Activated naive CD4-positive, alpha-beta T cell treated with anti-CD3 and anti-CD28 coated beads, Interleukin-2, amount 50 U/mL, for 24 hours (primary cell): ENCODE measurements around the gene PCED1B.
A peak's percentile ranks its signal among the peaks of the same experiment; 100 is the strongest.

Experiments
- H3K27ac Mint-ChIP-seq: one replicate; pipeline ENCODE4 v1.8.0; 2021; ENCODE audit warnings: mild to moderate bottlenecking, mixed read lengths
- H3K27me3 Mint-ChIP-seq: one replicate; pipeline ENCODE4 v1.8.0; 2021; ENCODE audit warnings: mixed read lengths
- H3K36me3 Mint-ChIP-seq: one replicate; pipeline ENCODE4 v1.8.0; 2021; ENCODE audit warnings: mixed read lengths
- H3K4me1 Mint-ChIP-seq: one replicate; pipeline ENCODE4 v1.8.0; 2021; ENCODE audit warnings: mixed read lengths
- H3K4me3 Mint-ChIP-seq: one replicate; pipeline ENCODE4 v1.8.0; 2021; ENCODE audit warnings: mild to moderate bottlenecking, mixed read lengths
- H3K9me3 Mint-ChIP-seq: one replicate; pipeline ENCODE4 v1.8.0; 2021; ENCODE audit warnings: mixed read lengths

The PCED1B gene

DNA sequence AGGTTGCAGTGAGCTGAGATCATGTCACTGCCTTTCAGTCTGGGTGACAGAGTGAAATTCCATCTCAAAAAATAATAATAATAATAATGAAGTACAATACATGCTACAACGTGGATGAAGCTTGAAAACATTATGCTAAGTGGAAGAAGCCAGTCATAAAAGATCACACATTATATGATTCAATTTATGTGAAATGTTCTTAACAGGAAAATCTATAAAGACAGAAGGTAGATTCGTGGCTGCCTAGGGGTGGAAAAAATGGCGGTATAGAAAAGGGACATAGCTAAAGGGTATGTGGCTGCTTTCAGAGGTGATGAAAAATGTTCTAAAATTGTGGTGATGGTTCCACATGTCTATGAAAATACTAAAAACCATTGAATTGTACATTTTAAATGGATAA lies 41.3 kb downstream of the PCED1B start:
- peak overlapping the region; percentile 1 for H3K4me3 Mint-ChIP-seq

DNA sequence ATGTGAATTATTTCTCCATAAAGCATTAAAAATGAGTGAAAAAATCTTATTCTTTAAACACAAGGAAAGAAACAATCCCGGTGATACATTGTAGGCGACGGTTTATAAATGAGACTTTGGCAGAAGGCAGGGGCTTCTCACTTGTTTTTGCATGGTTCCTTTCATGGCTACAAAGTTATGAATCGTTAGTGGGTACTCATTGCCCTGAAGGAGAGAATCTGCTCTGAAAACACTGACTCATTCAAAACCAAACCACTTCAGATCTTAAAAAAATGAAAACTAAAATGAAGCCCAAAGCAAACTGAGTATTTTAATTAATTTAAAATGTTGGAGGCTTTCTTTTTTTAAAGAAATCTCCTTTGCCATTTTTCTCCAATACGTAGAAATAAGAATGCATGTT lies 41.7 kb downstream of the PCED1B start:
- Mint-ChIP-seq H3K27me3 (no peaks in the 10 kb centered on the region), H3K4me3 (peak overlapping the region; percentile 1), H3K9me3 (no peaks in the 10 kb centered on the region), H3K27ac (peak overlapping the region; percentile 94), H3K4me1 (peaks cover 47% of the 10 kb centered on the region), H3K36me3 (peaks cover 21% of the 10 kb centered on the region)

More for the DNA sequence above, 41.3 kb downstream of the PCED1B start:
- no peaks in the 10 kb centered on the region for H3K27me3 Mint-ChIP-seq
- peaks cover 23% of the 10 kb centered on the region for H3K36me3 Mint-ChIP-seq
- no peaks in the 10 kb centered on the region for H3K9me3 Mint-ChIP-seq
- H3K4me1 Mint-ChIP-seq = peaks cover 47% of the 10 kb centered on the region
- H3K27ac Mint-ChIP-seq = peak overlapping the region; percentile 94

DNA sequence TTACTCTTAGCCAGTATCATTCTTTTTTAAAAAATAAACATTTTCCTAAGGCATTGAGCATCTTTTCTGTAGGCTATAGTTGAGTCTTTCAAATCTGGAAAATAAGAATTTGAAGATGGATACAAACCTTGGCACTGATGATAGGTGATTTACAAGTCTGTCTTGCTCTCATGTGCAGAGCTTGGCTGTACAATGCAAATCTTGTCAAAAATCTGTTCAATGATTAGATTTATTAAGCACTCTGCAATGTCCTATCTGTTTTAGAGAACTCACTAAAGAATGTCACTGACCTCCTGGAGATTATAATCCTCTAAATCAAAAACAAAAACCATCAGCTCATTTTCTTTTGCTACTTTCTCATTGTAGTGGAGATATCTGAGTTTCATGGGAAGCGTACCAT lies 43.2 kb downstream of the PCED1B start:
- H3K9me3 Mint-ChIP-seq = no peaks in the 10 kb centered on the region
- H3K27ac Mint-ChIP-seq = peak overlapping the region; percentile 62
- peaks cover 21% of the 10 kb centered on the region for H3K36me3 Mint-ChIP-seq
- peaks cover 47% of the 10 kb centered on the region for H3K4me1 Mint-ChIP-seq
- H3K4me3 Mint-ChIP-seq = no peak overlapping the region
- no peaks in the 10 kb centered on the region for H3K27me3 Mint-ChIP-seq

DNA sequence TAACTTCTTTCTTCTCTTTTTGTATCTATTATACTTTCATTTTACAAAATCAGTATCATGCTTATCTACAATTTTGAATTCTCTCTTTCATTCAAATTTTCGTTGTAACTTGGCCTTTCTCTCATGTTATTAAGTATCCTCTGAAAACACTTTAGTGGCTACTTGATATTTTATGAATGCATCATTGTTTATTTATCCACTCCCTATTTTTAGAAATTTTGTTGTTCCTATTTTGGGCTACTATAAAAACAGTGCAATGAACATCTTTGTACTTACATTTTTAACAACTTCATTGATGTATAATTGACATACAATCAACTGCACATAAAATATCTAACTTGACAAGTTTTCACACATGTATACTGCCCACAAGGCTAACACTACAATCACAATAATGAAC lies 44.3 kb downstream of the PCED1B start:
- peak overlapping the region; percentile 62 for H3K27ac Mint-ChIP-seq
- H3K36me3 Mint-ChIP-seq = peaks cover 18% of the 10 kb centered on the region
- H3K4me3 Mint-ChIP-seq = no peak overlapping the region
- H3K9me3 Mint-ChIP-seq = no peaks in the 10 kb centered on the region
- H3K27me3 Mint-ChIP-seq = no peaks in the 10 kb centered on the region
- H3K4me1 Mint-ChIP-seq = peaks cover 47% of the 10 kb centered on the region

DNA sequence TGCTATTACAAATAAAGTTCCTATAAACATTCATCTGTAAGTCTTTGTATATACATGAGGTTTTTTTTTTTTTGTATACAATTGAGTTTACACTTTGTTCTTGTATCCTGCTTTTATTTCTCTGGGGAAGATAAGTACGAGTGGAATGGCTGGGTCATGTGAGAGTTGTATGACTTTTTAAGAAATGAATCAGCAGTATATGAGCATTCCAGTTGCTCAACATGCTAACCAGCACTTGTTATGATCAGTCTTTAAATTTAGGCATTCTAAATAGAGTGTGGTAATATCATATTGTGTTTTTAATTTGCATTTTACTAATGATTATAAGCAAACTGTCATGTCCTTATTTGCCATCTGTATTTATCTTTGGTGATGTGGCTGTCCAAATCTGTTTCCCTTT lies 45.0 kb downstream of the PCED1B start:
- Mint-ChIP-seq H3K27me3 (no peaks in the 10 kb centered on the region), H3K36me3 (peaks cover 16% of the 10 kb centered on the region), H3K4me3 (no peak overlapping the region), H3K9me3 (no peaks in the 10 kb centered on the region), H3K4me1 (peaks cover 47% of the 10 kb centered on the region), H3K27ac (no peak overlapping the region)

DNA sequence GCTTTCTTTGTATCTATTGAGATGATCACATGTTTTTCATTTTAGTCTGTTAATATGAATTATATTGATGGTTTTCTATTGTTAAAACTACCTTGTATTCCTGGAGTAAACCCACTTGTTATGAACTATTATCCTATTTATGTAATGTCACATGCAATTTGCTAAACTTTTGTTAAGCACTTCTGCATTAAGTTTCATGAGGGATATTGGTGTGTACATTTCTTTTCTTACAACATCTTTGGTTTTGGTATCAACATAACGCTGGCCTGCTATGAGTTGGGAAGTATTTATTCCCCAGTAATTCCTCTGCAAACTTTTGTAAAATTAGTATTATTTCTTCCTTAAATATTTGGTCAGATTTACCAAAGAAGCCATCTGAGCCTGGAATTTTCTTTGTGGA lies 46.8 kb downstream of the PCED1B start:
- Mint-ChIP-seq H3K36me3 (peaks cover 17% of the 10 kb centered on the region), H3K27me3 (no peaks in the 10 kb centered on the region), H3K4me3 (no peak overlapping the region), H3K4me1 (peaks cover 40% of the 10 kb centered on the region), H3K27ac (no peak overlapping the region), H3K9me3 (no peaks in the 10 kb centered on the region)

DNA sequence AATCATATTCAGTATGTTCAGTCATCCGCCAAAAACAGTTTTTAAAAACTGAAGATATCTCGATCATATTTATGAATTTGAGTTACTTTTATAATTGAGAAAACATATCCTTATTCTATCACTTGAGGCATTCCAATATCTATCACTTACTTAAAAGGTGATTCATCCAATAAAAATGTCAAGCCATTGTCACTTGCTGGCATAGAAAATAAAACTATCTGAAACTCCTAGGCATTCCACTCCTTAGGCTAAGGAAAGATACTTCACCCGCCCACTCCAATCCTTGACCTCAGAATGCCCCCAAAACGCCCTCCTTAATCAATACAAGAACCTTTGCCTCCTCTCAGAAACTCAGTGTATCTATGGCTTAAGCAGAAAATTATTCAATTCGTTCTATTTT lies 51.6 kb downstream of the PCED1B start:
- no peak overlapping the region for H3K4me3 Mint-ChIP-seq
- H3K27ac Mint-ChIP-seq = no peak overlapping the region
- peaks cover 8% of the 10 kb centered on the region for H3K4me1 Mint-ChIP-seq
- no peaks in the 10 kb centered on the region for H3K9me3 Mint-ChIP-seq
- H3K27me3 Mint-ChIP-seq = no peaks in the 10 kb centered on the region
- H3K36me3 Mint-ChIP-seq = peaks cover 15% of the 10 kb centered on the region

DNA sequence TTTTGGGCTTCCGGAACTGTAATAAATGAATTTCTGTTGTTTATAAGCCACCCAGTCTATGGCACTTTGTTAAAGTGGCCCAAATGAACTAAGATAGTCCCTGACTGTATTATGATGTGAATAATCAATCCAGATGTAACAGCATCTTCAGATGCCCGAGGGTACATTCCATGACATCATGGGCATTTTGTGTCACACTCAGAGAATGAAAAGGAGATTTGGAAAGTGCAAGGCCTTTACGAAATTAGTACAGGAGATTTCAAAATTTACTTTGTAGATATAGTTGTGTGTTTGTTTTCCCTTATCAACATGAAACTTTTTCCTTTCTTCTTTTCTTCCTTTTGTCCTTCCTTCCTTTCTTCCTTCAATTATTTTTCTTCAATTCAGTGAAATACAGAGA lies 54.6 kb downstream of the PCED1B start:
- H3K36me3 Mint-ChIP-seq = peaks cover 21% of the 10 kb centered on the region

DNA sequence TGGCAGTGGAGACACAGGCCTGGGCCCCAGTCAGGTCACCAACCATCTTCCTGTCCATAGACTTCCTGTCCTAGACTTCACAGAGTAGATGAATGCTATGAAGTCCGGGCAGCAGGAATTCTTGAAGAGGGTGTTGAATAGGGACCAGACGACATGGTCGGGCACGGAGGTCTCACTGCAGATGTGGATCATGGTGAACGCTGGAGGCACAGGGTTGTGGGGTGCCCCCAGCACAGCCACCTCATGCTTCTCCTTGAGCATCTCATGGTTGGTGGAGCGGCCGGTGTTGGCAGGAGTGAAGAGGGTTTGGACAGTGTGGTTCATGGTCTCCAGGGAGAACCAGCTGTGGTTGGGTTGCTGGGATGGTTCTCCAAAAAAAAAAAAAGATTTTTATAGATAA lies 56.2 kb downstream of the PCED1B start:
- H3K9me3 Mint-ChIP-seq = peaks cover 9% of the 10 kb centered on the region
- no peak overlapping the region for H3K4me3 Mint-ChIP-seq
- no peaks in the 10 kb centered on the region for H3K27me3 Mint-ChIP-seq
- H3K36me3 Mint-ChIP-seq = peaks cover 32% of the 10 kb centered on the region
- H3K4me1 Mint-ChIP-seq = peaks cover 21% of the 10 kb centered on the region
- no peak overlapping the region for H3K27ac Mint-ChIP-seq

More for the DNA sequence above, 54.6 kb downstream of the PCED1B start:
- H3K27ac Mint-ChIP-seq = peak overlapping the region; percentile 88
- no peaks in the 10 kb centered on the region for H3K27me3 Mint-ChIP-seq
- peaks cover 2% of the 10 kb centered on the region for H3K9me3 Mint-ChIP-seq
- H3K4me3 Mint-ChIP-seq = no peak overlapping the region
- H3K4me1 Mint-ChIP-seq = peaks cover 11% of the 10 kb centered on the region

DNA sequence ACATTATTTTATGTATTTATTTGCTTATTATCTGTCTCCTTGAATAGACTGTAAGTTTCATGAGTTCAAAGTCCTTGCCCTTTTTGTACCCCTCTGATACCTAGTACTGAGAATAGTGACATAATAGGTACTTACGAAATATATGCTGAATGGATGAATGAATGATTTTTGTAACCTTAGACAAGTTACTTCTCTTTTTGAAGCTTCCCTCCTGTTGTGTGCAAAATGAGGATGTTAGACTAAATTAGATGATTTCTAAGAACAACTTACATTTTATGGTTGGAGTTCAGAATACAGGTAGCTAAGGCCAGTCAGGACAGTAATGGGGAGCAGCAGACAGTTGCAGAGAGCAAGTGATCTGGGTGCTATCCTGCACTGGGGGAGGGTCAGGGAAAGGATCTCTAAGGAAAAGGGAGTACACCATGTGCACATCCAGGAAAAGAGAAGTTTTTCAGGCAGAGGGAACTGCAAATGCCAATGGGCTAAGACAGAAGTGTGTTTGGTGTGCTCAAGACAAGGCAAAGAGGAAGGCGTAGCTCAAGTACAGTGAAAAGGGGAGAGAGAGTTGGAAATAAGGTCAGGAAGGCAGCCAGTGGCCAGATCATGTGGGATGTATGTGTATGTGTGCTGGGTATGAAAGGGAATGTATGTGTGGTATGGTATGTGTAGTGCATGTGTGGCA lies 59.7 kb downstream of the PCED1B start:
- Mint-ChIP-seq H3K9me3 (peaks cover 14% of the 10 kb centered on the region), H3K27ac (no peak overlapping the region), H3K36me3 (peaks cover 30% of the 10 kb centered on the region), H3K4me3 (no peak overlapping the region), H3K27me3 (no peaks in the 10 kb centered on the region), H3K4me1 (peaks cover 35% of the 10 kb centered on the region)

DNA sequence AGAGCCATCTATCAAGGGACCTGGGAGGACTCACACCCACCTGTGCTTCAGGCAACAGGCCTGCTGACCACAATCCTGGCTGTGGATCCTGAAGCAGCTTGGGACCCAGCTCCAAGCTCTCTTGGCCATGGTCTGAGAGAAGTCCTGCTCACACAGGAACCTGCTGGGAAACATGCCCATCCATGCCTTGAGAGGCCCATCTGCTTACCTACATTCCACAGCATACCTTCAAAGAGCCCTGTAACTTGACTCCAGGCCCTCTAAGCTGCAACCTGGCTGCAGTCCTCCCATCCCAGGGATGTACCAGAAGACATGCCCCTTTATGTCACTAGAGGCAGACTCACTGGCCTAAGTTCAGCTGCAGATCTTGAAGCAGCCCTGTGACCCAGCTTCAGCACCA lies 62.0 kb downstream of the PCED1B start:
- peaks cover 14% of the 10 kb centered on the region for H3K9me3 Mint-ChIP-seq
- peaks cover 28% of the 10 kb centered on the region for H3K36me3 Mint-ChIP-seq
- no peaks in the 10 kb centered on the region for H3K27me3 Mint-ChIP-seq
- H3K4me1 Mint-ChIP-seq = peaks cover 55% of the 10 kb centered on the region
- no peak overlapping the region for H3K27ac Mint-ChIP-seq
- H3K4me3 Mint-ChIP-seq = no peak overlapping the region

DNA sequence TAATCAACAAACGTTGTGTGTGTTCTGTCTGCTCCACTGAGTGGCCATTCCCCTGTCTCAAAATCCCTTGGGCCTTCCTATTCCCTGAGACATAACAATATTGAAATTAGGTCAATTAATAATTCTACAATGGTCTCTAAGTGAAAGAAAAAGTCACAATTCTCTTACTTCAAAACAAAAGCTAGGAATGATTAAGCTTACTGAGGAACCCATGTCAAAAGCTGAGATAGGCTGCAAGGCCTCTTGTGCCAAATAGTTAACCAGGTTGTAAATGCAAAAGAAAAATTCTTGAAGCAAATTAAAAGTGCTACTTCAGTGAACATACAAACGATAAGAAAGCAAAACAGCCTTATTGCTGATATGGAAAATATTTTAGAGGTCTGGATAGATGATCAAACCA lies 65.3 kb downstream of the PCED1B start:
- Mint-ChIP-seq H3K27ac (peak overlapping the region; percentile 1), H3K4me3 (peak overlapping the region; percentile 13), H3K4me1 (peaks cover 64% of the 10 kb centered on the region), H3K27me3 (no peaks in the 10 kb centered on the region), H3K36me3 (peaks cover 21% of the 10 kb centered on the region), H3K9me3 (peaks cover 9% of the 10 kb centered on the region)

DNA sequence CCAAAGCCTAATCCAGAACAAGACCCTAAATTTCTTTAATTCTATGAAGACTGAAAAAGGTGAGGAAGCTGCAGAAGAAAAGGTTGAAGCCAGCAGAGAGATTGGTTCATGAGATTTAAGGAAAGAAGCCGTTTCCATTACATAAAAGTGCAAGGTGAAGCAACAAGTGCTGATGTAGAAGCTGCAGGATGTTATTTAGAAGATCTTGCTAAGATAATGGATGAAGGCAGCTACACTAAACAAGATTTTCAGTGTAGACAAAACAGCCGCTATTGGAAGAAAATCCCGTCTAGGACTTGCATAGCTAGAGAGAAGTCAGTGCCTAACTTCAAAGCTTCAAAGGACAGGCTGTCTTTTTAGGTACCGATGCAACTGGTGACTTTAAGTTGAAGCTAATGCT lies 65.8 kb downstream of the PCED1B start:
- Mint-ChIP-seq H3K4me1 (peaks cover 64% of the 10 kb centered on the region), H3K36me3 (peaks cover 21% of the 10 kb centered on the region), H3K9me3 (peaks cover 9% of the 10 kb centered on the region), H3K27ac (peak overlapping the region; percentile 30), H3K4me3 (peak overlapping the region; percentile 13), H3K27me3 (no peaks in the 10 kb centered on the region)

DNA sequence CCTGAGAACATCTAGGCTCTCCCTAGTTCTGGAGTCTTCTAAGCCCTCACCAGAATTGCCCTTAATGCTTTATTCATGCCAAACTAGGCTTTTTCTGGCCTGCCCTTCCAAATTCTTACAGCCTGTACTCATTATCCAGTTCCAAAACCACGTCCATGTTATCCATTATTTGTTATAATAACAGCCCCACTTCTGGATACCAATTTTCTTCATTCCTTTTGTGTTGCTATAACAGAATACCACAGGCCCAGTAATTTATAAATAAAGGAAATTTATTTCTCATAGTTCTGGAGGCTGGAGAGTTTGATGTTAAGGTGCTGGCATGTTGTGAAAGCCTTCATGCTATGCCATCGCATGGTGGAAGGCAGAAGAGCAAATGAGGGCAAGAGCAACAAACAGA lies 68.3 kb downstream of the PCED1B start:
- Mint-ChIP-seq H3K27me3 (no peaks in the 10 kb centered on the region), H3K36me3 (peaks cover 23% of the 10 kb centered on the region), H3K9me3 (peaks cover 4% of the 10 kb centered on the region), H3K4me3 (no peak overlapping the region), H3K4me1 (peaks cover 51% of the 10 kb centered on the region), H3K27ac (no peak overlapping the region)

DNA sequence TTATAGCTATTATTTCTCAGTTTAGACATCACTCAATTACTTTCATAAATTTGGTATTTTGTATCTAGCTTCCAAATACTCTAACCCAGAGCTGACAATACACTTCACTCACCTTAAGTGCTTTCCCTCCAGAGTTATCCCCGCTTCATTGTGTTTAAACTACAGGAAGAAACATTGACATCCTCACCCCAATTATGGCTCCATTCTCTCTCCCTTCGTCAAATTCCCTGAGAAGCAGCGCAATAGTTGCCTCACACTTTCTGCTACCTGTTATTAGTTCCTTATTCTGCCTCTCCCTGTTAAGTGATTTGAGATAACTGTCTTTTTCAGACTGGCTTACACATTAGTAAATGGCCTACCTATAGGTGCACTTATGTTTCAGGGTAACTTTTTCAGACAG lies 69.7 kb downstream of the PCED1B start:
- Mint-ChIP-seq H3K27me3 (no peaks in the 10 kb centered on the region), H3K27ac (no peak overlapping the region), H3K36me3 (peaks cover 23% of the 10 kb centered on the region), H3K4me3 (no peak overlapping the region), H3K9me3 (peaks cover 4% of the 10 kb centered on the region), H3K4me1 (peaks cover 46% of the 10 kb centered on the region)

DNA sequence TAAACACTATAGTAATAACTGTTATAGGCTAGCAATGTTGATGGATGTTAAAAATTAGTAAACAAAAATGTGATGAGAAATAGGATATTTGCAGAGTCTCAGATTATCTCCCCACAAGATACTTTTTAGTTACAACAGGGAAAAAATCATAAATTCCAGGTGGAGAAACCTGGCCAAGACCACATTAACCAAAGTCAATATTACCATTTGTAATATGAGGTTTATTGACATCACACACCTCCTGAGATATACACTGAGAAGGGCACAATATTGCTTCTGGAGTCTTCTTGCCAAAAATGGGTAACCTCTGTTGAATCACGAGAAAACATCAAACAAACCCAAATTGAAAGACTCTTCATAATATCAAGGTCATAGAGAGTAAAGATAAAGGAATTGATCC lies 72.7 kb downstream of the PCED1B start:
- no peak overlapping the region for H3K4me3 Mint-ChIP-seq
- H3K9me3 Mint-ChIP-seq = peaks cover 4% of the 10 kb centered on the region
- peaks cover 20% of the 10 kb centered on the region for H3K36me3 Mint-ChIP-seq
- no peak overlapping the region for H3K27ac Mint-ChIP-seq
- peaks cover 49% of the 10 kb centered on the region for H3K4me1 Mint-ChIP-seq
- no peaks in the 10 kb centered on the region for H3K27me3 Mint-ChIP-seq
